ENCODE data around the gene PDK1. TPM values are rescaled to one million over a fixed set of nuclear protein-coding genes. Genes with fewer than 3 reads are reported as not detected.

Gene PDK1
- total and polyA plus RNA-seq, 10 donors = 4.4 to 61.7 (median 27.0) TPM

DNA sequence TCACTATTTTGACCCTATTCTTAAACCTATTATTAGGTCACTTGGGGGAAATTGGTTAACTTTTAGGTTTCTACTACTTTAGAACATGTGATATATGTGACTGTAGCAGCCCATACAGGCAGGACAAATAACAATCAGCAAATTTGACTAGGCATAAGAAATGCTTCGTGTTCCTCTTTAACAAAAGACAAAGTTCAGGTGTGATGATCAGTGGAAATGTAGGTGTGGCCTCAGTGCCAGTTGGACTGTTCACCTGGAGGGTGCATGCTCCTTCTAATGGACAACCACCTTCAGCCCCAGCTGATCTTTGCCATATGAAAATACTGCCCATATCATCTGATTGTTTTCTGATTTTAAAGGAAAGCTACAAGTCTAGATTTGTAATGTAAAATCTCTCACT lies 6.4 kb downstream of the PDK1 start:
- H3K9me3 ChIP-seq = no peaks in the 10 kb centered on the region
- peaks cover 0 to 83% (median 45%) of the 10 kb centered on the region in 6 donors for H3K36me3 ChIP-seq
- no peak overlapping the region for H3K4me3 ChIP-seq
- no peak overlapping the region for H3K27ac ChIP-seq
- 83 to 97% (median 90%) methylated on average over 1 of the region's 1 CpG for WGBS, 5 donors
- DNase-seq = no peak
- TF ChIP-seq POLR2A (IDR thresholded peaks at IDR 0.05) (no peak), POLR2AphosphoS5 (IDR thresholded peaks at IDR 0.05) (no peak)
- TF ChIP-seq, protein P1, sequence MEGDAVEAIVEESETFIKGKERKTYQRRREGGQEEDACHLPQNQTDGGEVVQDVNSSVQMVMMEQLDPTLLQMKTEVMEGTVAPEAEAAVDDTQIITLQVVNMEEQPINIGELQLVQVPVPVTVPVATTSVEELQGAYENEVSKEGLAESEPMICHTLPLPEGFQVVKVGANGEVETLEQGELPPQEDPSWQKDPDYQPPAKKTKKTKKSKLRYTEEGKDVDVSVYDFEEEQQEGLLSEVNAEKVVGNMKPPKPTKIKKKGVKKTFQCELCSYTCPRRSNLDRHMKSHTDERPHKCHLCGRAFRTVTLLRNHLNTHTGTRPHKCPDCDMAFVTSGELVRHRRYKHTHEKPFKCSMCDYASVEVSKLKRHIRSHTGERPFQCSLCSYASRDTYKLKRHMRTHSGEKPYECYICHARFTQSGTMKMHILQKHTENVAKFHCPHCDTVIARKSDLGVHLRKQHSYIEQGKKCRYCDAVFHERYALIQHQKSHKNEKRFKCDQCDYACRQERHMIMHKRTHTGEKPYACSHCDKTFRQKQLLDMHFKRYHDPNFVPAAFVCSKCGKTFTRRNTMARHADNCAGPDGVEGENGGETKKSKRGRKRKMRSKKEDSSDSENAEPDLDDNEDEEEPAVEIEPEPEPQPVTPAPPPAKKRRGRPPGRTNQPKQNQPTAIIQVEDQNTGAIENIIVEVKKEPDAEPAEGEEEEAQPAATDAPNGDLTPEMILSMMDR (IDR thresholded peaks at IDR 0.05 in 8 of 11, conservative IDR thresholded peaks at IDR 0.05 in 3 of 11) = no peak
- peaks cover under 1 to 17% (median 6%) of the 10 kb centered on the region in 6 donors for H3K4me1 ChIP-seq
- no peaks in the 10 kb centered on the region for H3K27me3 ChIP-seq (replicated peaks in 1 of 7)
- intact Hi-C loops (cut with DNase I; ENCODE audit: low total_unique reads) = no loop called here

DNA sequence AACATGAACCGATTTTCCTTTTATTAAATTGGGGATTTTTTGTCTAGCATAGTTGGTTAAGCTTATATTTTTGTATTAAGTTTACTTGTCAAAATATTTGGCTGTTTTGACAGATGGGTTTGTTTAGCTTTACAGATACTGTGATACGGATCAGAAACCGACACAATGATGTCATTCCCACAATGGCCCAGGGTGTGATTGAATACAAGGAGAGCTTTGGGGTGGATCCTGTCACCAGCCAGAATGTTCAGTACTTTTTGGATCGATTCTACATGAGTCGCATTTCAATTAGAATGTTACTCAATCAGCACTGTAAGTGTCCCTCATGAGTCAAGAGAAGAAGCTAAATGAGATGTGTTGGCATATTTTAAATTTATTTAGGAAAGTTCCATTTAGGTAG lies 8.5 kb downstream of the PDK1 start:
- Histone ChIP-seq H3K27me3 (replicated peaks in 1 of 7) (no peaks in the 10 kb centered on the region), H3K4me1 (no peaks in the 10 kb centered on the region), H3K27ac (no peak overlapping the region), H3K36me3 (peaks cover 0 to 93% (median 53%) of the 10 kb centered on the region in 6 donors), H3K4me3 (no peak overlapping the region), H3K9me3 (no peaks in the 10 kb centered on the region)
- 92 to 95% (median 93%) methylated on average over 5 of the region's 5 CpGs for WGBS, 5 donors
- TF ChIP-seq, protein P1 (IDR thresholded peaks at IDR 0.05 in 8 of 11, conservative IDR thresholded peaks at IDR 0.05 in 3 of 11) = no peak
- TF ChIP-seq POLR2AphosphoS5 (IDR thresholded peaks at IDR 0.05) (no peak), POLR2A (IDR thresholded peaks at IDR 0.05) (no peak)
- intact Hi-C loops (cut with DNase I; ENCODE audit: low total_unique reads) = no loop called here
- DNase-seq = no peak

DNA sequence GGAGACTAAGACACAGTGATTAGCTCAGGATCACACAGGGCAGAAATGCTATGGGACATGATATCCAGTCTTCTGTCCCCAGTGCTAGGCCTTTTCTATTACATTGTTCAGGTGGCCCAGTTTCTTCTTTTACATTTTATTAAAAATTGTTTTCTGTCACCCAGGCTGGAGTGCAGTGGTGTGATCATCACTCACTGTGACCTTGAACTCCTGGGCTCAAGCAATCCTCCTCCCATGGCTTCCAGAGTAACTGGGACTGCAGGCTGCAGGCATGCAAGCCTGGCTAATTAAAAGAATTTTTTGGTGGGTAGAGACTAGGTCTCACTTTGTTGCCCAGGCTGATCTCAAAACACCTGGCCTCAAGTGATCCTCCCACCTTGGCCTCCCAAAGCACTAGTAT lies 15.4 kb downstream of the PDK1 start:
- Histone ChIP-seq H3K4me1 (no peaks in the 10 kb centered on the region), H3K27me3 (replicated peaks in 1 of 7) (no peaks in the 10 kb centered on the region), H3K36me3 (peaks cover 5 to 100% (median 65%) of the 10 kb centered on the region in 6 donors), H3K4me3 (no peak overlapping the region), H3K9me3 (peaks cover 12 to 27% (median 27%) of the 10 kb centered on the region in 8 donors), H3K27ac (no peak overlapping the region)
- intact Hi-C loops (cut with DNase I; ENCODE audit: low total_unique reads) = no loop called here
- DNase-seq = no peak
- TF ChIP-seq, protein P1 (IDR thresholded peaks at IDR 0.05 in 8 of 11, conservative IDR thresholded peaks at IDR 0.05 in 3 of 11) = no peak
- no peak for TF ChIP-seq POLR2AphosphoS5 (IDR thresholded peaks at IDR 0.05)
- TF ChIP-seq POLR2A (IDR thresholded peaks at IDR 0.05) = no peak

DNA sequence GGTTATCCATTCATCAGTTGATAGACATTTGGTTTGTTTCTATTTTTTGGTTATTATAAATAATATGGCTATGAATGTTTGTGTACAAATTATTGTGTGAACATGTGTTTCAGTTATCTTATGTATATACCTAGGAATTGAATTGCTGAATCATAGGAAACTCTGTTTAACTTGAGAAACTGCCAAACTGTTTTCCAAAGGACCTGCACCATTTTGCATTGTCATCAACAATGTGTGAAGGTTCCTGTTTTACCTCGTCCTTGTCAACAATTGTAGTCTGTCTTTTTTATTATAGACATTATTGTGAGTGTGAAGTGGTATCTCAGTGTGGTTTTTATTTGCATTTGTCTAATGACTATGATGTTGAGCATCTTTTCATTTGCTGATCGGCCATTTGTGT lies 17.1 kb downstream of the PDK1 start:
- WGBS, 5 donors = 65 to 76% (median 67%) methylated on average over 2 of the region's 2 CpGs
- H3K36me3 ChIP-seq = peaks cover 10 to 100% (median 73%) of the 10 kb centered on the region in 6 donors
- TF ChIP-seq POLR2AphosphoS5 (IDR thresholded peaks at IDR 0.05) = no peak
- TF ChIP-seq POLR2A (IDR thresholded peaks at IDR 0.05) = no peak
- TF ChIP-seq, protein P1 (IDR thresholded peaks at IDR 0.05 in 8 of 11, conservative IDR thresholded peaks at IDR 0.05 in 3 of 11) = no peak
- H3K27ac ChIP-seq = no peak overlapping the region
- no peak overlapping the region for H3K4me3 ChIP-seq
- intact Hi-C loops (cut with DNase I; ENCODE audit: low total_unique reads) = no loop called here
- peaks cover 18 to 45% (median 44%) of the 10 kb centered on the region in 8 donors for H3K9me3 ChIP-seq
- no peak for DNase-seq
- H3K4me1 ChIP-seq = no peaks in the 10 kb centered on the region
- no peaks in the 10 kb centered on the region for H3K27me3 ChIP-seq (replicated peaks in 1 of 7)

Data from spleen (tissue), 11 donors.